GM21723 (cell line): ENCODE measurements around the gene TPSB2.
"Not testable (repeated sequence)": the region's sequence is repeated elsewhere in the genome, so short reads cannot be mapped to it uniquely, and the experiment has no call there.

Experiments used
- ATAC-seq: cut with Tn5 transposase; IDR thresholded peaks from one replicate; pipeline ENCODE4 v1.9.1; 2021; ENCODE audit warnings: mild to moderate bottlenecking, moderate library complexity; ENCODE audit not compliant: unreplicated experiment

The TPSB2 gene

DNA sequence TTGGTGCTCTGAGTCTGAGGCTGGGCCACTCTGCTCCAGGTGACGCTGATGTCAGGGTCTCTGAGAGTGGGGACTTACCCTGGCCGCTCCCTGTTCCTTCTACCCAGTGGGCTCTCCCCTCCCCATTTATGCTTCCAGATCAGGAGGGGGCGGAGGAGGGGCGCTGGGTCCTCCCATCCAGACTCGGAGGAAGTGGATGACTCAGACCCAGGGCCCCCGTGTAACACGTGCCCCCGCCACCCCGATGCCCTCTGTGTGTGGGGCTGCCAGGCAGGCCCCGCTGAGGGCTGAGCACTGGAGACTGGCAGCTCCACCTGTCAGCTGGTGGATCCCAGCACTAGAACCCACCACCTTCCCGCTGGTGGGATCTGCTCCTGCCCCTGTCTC, at the start of gene TPSB2:
Gene TPSB2 (minus strand): TSS at position 101 of the 387 bp plus-strand sequence. CDS start 233 bp downstream, outside the sequence.
- not testable (repeated sequence) for ATAC-seq

DNA sequence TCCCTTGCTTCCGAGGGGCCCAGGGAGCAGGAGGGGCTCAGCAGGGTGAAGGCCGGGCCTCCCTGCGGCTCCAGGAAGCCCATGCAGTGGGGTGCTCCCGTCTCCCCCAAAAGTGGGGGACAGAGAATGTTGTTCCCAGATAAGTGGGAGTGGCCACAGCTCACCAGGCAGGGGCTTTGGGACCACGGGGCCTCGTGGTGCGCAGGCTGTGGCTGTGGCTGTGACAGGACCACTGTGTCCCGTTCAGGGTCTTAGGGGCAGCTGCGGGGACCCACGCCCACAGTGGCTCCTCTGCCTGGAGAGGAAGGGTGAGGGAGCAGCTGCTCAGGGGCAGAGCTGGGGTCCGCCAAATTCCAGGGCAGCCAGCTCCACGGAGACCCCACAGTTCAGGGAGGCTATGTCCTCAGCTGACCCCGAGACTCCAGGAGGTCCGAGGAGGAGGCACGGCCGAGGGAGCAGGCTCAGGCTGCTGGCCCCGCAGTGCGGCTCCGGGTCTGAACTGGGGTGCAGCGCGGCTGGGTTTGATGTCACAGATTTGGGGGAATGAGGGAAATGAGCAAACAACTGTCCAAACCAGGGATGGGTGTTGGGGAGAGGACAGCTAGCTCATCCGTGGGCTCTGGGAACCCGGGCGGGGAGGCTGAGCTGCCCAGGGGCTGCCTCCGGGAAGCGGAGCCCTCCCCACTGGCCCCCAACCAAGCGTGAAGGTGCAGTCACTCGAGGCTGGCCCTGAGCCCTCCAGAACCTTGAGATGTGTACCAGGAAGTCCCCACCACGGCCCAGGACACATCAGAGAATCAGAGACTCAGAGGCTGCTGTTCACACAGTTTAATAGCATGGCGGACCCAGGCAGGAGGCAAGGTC, 49.3 kb upstream of the TPSB2 start:
- no peak for ATAC-seq

DNA sequence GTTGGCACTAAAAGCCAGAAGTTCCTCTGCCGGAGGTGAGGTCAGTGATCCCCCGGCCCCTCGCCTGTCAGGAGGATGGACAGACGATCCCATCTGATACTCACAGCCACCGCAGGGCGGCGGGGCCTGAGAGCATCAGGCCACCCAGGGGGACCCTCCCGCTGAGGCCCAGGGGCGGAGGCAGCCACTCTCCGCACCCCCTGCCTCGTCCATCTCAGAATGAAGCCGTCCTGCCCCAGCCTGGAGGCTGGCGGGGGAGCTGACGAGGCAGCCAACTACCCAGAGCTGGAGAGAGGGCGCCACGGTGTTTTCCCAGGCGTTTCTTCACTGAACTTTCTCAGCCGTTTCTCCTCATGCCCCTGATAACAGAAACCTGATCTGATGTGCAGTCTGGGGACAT, 48.5 kb upstream of the TPSB2 start:
- ATAC-seq, result no peak

DNA sequence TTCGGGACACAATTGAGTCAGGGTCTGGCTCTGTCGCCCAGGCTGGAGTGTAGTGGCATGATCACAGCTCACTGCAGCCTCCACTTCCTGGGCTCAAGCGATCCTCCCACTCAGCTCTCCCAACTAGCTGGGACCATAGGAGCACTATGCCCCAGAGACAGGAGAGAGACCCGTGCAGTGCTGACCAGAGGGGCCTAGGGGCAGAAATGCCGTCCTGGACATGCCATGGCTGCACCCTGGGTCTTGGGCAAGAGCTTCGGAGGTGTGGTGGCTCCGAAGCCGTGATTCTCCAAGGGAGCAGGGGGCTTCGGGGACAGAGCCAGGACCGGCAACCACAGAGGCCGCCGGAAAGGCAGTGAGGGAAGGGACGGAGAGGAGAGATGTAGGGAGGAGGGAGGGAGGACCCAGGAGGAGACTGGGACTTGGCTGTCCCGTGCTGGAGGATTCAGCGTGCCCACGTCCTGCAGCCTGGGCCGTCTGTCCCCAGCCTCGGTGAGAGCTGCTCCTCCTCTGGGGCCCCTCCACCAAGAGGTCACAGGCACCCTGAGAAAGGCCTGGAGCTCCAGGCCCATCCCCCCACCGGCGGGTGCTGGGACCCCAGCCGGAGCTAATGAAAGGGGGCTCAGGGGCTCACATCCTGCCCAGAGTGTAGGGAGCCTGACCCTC, 47.8 kb upstream of the TPSB2 start:
- no peak for ATAC-seq

DNA sequence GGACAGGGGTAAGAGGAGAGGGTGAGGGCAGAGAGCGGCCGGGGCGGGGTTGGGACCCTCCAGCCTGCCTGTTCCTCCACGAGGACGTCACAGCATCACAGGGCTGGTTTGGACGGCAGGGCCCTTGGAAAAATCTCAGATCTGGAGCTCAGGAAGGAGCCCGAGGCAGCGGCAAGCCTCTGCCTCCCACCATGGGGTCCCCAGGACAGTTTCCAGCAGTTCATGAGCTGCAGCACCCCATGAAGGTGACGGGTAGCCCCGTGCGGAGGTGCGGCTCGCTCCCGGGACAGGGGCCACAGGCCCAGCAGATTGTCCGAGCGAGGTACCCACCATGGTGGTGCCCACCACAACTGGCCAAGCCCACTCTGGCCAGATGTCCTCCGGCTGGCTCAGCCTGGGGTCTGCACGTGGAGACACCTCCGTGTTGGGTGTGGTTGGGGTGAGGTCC, 47.2 kb upstream of the TPSB2 start:
- ATAC-seq, result no peak

DNA sequence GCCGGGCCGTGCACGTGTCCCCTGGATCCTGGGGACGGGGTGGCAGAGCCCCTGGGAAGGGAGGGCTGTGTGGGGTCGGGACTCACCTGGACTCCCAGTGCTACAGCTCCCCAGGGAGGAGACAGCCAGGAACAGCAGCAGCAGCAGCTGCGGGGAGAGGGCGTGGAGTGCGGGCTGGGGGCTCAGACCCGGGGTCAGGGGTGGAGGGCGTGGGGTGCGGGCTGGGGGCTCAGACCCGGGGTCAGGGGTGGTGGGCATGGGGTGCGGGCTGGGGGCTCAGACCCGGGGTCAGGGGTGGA, 46.5 kb upstream of the TPSB2 start:
- no peak for ATAC-seq

DNA sequence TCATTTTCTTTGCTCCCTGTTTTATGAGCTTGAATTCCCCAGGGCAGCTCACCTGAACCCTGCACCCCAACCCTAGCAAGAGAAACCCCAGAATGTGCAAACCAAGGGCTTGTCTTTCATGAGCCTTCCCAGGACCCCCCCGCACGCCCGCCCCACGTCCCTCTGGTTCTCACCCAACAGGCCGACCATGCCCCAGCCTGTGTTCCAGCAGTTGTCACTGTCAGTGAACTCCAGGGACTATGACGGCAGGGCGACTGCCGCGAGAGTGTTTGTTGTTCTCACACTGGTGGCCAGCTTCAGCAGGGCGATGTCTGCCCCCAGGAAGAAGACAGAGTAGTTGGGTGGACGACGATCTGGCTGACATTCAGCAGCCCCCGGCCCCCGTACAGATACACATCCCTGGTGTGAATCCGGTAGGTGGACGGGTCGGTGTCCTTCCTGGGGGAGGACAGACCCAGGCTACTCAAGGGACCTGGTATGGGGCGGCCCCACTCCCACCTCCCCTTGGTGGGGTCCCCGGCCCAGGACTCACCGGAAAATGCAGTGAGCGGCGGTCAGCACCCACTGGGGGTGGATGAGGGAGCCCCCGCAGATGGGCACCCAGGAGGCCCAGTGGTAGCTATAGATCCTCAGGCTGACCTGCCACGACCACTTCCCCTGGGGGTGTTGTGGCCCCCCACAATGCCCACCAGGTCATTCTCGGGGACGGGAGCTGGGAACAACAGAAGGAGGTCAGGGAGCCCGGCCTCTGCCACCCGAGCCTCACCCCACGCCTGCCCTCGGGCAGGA, 46.0 kb upstream of the TPSB2 start:
- no peak for ATAC-seq

DNA sequence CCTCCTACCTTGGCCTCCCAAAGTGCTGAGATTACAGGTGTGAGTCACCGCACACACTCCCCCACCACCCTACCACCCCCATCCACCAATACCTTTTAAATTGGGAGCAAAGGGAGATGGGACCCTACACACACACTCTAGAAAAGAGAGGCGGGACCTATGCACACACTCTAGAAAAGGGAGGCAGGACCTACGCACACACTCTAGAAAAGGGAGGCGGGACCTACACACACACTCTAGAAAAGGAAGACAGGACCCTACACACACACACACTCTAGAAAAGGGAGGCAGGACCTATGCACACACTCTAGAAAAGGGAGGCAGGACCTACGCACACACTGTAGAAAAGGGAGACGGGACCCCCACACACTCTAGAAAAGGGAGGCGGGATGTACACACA, 44.8 kb upstream of the TPSB2 start:
- ATAC-seq, result no peak

DNA sequence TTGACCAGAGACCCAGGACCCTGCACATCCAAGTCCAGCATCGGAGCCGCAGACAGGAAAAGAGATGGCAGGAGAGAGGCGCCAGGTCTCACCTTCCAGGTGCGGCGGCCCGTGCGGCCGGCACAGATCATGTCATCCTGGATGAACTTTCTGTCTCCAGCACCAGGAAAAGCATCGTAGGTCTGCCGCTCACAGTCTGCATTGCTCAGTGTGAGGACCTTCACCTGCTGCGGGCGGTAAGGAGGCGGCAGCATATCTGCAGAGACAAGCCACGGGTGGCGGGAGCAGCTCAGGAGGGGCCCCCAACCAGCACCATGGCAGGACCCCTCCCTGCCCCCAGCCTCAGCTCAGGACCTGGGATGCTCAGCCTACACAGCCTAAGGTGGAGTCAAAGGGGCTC, 43.8 kb upstream of the TPSB2 start:
- ATAC-seq, result no peak

DNA sequence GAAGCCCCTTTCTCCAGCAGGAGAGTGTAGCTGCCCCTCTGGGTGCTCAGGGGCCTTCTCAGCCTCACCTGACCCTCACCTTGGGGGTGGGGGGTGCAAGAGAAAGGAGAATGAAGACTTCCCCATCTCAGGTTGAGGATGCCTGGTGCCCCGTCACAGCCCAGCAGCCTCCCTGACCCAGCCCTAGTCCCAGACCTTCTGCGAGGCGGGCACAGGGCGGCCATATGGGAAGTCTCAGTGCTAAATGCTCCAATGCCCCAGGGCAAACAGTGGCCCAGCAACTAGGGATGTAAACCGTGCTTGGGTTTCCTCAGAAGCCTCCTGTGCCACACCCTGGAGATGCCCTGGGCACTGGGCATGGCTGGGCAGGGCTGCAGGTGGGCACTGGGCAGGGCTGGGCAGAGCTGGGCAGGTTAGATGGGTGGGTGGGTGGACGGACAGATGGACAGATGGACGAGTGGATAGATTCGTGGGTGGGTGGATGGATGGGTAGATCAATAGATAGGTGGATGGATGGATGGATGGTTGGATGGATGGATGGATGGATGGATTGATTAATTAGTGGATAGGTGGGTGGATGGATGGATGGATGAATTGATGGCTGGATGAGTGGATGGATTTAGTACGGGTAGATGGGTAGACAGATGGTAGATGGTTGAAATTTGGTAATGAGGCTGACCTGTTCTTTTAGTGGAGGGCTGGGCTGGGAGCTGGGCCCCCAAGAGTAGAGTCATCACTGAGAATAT, 42.6 kb upstream of the TPSB2 start:
- ATAC-seq, result no peak

DNA sequence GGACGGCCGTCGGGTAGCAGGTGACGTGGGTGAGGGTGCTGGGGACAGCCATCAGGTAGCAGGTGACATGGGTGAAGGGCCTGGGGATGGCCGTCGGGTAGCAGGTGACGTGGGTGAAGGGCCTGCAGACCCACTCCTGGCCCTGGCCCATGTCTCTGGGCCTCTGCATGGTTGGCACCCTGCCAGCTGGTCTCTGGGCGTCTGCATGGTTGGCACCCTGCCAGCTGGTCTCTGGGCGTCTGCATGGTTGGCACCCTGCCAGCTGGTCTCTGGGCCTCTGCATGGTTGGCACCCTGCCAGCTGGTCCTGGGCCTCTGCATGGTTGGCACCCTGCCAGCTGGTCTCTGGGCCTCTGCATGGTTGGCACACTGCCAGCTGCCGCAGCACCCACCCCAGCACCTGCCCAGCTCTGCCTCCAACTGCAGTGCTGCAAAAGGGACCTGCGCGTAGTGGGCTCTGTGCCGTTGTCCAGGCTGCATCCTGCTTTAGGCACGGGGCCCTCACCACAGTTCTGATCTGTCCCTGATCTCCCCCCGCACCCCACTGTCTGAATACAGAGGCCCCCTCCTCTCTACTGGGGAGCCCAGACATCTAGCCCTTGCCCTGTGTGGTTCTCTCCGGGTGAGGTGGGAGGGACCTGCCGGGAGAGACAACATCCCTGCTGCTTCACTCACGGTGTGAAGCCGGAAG, 41.9 kb upstream of the TPSB2 start:
- not testable (repeated sequence) for ATAC-seq

DNA sequence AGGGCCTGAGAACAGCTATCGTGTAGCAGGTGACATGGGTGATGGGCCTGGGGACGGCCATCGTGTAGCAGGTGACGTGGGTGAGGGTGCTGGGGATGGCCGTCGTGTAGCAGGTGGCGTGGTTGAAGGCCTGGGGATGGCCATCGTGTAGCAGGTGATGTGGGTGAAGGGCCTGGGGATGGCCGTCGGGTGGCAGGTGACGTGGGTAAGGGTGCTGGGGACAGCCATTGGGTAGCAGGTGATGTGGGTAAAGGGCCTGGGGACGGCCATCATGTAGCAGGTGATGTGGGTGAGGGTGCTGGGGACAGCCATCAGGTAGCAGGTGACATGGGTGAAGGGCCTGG, 41.4 kb upstream of the TPSB2 start:
- ATAC-seq, result no peak

DNA sequence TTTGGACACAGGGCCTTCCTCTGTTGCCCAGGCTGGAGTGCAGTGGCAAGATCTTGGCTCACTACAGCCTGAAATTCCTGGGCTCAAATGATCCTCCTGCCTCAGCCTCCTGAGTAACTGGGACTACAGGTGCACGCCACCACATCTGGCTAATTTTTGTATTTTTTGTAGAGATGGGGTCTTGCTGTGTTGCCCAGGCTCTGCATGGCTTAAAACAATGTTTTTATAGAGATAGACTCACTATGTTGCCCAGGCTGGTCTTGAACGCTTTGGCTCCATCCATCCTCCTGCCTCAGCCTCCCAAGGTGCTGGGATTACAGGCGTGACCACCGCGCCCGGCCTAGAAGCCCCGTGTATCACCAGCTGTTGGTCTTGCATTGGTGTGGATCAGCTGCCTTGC, 39.4 kb upstream of the TPSB2 start:
- ATAC-seq, result not testable (repeated sequence)

DNA sequence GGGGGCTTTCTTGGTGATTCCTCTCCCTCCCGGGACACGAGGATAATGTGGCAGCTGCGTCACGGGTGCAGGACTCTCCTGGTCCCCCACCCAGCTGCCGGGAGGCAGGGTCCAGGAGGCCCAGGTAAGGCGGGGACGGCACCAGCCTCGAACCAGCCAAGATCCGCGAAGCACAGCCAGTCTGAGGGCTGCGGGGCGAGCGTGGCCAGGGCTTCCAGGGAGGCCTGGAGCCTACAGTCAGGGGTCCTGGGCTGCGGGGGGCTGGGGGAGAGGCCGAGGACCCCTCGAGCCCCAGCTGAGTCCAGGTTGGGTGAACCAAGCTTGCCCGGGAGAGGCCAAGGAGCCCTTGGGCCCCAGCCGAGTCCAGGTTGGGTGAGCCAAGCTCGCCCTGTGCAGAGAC, 35.8 kb upstream of the TPSB2 start:
- no peak for ATAC-seq

DNA sequence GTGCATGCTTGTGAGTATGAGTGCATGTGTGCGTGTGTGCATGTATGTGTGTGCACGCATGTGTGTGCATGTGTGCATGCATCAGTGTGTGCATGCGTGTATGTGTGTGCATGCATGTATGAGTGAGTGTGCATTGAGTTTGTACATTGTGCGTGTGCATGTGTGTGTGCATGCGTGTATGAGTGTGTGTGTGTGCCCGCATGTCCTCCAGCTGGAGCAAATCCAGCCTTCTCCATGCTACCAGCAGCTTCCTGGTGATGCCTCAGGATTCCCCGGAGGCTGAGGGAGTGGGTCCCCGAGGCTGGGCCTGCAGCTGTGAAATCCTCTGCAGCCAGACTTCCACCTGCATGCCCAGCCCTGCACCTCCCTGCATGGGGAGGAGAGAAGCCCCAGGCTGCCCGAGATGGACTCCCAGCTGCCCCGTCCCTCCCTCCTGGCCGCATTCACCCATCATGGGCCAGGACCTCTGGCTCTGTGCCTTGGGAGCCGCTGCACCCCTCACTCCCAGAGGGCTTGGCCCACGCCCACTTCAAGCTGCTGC, 35.2 kb upstream of the TPSB2 start:
- no peak for ATAC-seq

DNA sequence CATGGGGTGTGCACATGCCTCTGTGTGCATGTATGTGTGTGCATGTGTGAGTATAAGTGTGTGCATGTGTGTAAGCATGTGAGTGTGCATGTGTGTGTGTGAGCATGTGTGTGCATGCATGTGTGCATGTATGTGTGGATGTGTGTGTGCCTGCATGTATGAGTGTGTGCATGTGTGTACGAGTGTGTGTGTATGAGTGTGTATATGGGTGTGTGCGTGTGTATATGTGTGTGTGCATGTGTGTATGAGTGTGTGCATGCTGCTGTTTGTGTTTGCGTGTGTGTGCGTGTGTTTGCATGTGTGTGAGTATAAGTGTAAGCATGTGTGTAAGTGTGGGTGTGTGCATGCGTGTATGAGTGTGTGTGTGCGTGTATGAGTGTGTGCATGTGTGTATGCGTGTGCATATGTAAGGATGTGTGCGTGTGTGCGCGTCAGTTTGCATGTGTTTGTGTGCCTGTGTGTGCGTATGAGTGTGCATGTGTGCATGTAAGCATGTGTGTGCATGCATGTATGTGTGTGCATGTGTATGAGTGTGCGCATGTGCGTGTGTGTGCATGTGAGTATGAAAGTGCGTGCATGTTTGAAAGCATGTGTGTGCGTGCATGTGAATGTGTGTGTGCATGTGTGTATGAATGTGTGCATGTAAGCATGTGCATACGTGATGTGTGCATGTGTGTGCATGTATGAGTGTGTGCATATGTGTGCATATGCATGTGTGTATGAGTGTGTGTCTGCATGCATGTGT, 34.5 kb upstream of the TPSB2 start:
- no peak for ATAC-seq

DNA sequence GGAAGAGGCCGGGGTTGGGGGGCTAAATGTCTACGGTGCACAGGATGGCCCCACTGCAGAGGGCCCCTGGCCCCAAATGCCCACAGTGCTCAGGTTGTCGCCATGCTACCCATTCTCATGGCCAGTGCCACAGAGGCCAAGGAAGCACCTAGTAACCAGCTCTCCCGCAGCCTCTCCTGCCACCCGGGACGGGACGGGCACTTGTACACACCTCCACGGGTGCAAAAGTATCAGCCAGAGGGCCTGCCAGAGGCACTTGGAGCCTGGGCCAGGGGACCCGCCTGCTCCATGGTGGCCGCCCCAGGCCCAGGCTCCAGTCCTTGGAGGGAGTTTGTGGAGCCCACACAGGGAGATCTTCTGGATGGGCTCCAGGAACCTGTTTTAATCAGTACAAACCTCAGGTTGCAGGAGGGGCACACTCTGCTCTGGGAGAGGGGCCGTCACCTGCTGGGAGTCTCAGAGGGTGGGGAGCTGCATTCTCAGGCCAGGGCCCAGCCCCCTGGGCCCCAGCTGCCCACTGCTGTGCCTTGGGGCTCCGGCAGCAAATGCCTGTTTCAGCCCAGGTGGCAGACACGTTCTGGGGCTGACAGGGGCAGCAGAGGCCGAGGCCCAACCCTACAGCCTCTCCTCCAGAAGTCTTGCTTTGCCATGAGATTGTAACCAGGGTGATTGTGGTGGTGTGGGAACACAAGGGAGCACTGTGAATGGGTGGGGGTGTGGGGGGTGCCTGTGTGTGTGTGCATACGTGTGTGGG, 33.8 kb upstream of the TPSB2 start:
- no peak for ATAC-seq

DNA sequence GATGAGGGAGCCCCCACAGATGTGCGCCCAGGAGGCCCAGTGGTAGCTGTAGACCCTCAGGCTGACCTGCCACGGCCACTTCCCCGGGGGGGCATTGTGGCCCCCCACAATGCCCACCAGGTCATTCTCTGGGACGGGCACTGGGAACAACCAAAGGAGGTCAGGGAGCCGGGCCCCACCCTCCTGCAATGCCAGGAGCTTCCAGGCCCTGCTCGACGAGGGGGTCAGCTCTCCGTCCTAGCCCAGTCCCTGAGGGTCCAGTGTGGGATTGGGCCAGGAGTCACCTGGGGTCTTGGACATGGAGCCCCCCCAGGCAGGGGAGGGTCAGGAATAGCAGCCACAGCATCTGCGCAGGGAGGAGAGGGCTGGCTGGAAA, 32.9 kb upstream of the TPSB2 start:
- ATAC-seq, result no peak
